Activated CD8-positive, alpha-beta T cell treated with anti-CD3 and anti-CD28 coated beads, Interleukin-2, amount 10 ng/mL, durations not matched to agents 7 days and 5 days (primary cell): ENCODE data around the gene NSMF. TPM values are rescaled to one million over a fixed set of nuclear protein-coding genes. Genes with fewer than 3 reads are reported as not detected.

Experiments used
- ATAC-seq: fragments of 150-1000 bp; cut with Tn5 transposase; one replicate; pipeline ENCODE4 v1.10.0; 2021; ENCODE audit warnings: moderate library complexity
- CTCF ChIA-PET: fragments of 350-600 bp; sonication (Branson Sonifier 250); formaldehyde crosslinking; loops from one replicate; lab custom pipeline; 2021; ENCODE audit warnings: antibody characterized with exemption; lab: Charles Lee
- POLR2A ChIA-PET: fragments of 350-600 bp; sonication (Branson Sonifier 250); formaldehyde crosslinking; loops from one replicate; lab custom pipeline; 2021; ENCODE audit warnings: antibody characterized with exemption; lab: Charles Lee
- DNase-seq: peaks from one replicate; pipeline ENCODE4 v3.0.0-alpha.2; 2020
- H3K27ac Mint-ChIP-seq: one replicate; pipeline ENCODE4 v1.8.0; 2021; ENCODE audit warnings: mild to moderate bottlenecking, mixed read lengths
- H3K27me3 Mint-ChIP-seq: one replicate; pipeline ENCODE4 v1.8.0; 2021; ENCODE audit warnings: low read depth, mixed read lengths
- H3K36me3 Mint-ChIP-seq: one replicate; pipeline ENCODE4 v1.8.0; 2021; ENCODE audit warnings: low read depth, mixed read lengths
- H3K4me1 Mint-ChIP-seq: one replicate; pipeline ENCODE4 v1.8.0; 2021; ENCODE audit warnings: low read depth, mixed read lengths
- H3K4me3 Mint-ChIP-seq: one replicate; pipeline ENCODE4 v1.8.0; 2021; ENCODE audit warnings: mild to moderate bottlenecking, mixed read lengths
- H3K9me3 Mint-ChIP-seq: one replicate; pipeline ENCODE4 v1.8.0; 2022; ENCODE audit warnings: mixed read lengths; ENCODE audit not compliant: insufficient read depth
- total RNA-seq, 2 experiments: library from RNA; stranded (reverse); gene quantifications; one replicate each; pipeline ENCODE4 v1.2.3, GENCODE V29; 2021

The NSMF gene
- total RNA-seq, 2 experiments from 2014 or later = 55.0 to 59.0 TPM

DNA sequence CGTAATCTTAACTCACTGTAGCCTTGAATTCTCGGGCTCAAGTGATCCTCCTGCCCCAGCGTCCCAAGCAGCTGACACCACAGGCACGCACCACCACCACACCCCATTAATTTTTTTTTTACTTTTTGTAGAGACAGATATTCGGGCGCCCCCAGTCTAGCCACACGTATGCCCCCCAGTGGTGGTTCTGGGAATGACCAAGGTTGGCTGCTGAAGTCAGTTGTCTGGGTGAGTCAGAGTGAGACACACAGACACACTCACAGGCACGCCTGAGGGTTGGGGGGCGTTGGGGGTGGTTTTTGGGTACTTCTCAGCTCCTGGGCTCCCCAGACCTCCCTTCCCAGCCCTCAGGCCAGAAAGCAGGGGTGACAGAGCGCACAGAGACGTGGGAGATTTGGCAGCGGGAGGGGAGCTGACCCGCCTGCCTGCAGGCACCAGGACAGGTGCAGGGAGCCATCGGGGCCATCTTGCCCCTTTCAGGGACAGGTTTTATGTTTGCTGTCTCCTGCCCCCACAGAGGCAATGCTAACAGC lies 13.8 kb downstream of the NSMF start:
- Mint-ChIP-seq H3K36me3 (peaks cover 20% of the 10 kb centered on the region), H3K27ac (no peak overlapping the region), H3K9me3 (no peaks in the 10 kb centered on the region), H3K4me1 (peaks cover 25% of the 10 kb centered on the region), H3K27me3 (peaks cover 15% of the 10 kb centered on the region), H3K4me3 (no peak overlapping the region)
- CTCF ChIA-PET = interaction anchor here (0.6 to 3.2 kb wide), 5 partner anchors 16 to 42 kb away, joined by 3 to 14 read pairs (median 4); partner anchors contain the start of genes EXD3 and NOXA1
- DNase-seq = peak; percentile 89
- POLR2A ChIA-PET = no interaction called here
- peak; percentile 86 for ATAC-seq

DNA sequence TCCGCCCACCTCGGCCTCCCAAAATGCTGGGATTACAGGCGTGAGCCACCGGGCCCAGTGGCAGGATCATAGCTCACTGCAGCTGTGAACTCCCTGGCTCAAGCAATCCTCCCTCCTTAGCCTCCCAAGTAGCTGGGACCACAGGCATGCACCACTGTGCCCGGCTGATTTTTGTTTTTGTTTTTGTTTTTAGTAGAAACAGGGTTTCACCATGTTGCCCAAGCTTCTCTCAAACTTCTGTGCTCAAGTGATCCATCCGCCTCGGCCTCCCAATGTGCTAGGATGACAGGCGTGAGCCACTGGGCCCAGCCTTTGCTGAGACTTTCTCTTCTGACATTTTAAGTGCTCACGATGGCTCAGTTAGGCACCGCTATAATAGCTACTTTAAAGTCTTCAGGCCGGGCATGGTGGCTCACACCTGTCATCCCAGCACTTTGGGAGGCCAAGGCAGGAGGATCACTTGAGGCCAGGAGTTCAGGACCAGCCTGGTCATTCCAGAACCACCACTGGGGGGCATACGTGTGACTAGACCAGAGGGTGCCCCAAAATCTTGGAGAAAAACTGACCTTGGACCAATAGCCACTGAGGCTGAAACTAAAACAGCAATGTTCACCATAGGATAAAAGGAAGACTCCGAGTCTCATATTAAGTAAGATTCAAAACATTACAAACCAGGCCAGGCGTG lies 14.9 kb downstream of the NSMF start:
- Mint-ChIP-seq H3K27ac (no peak overlapping the region), H3K4me3 (no peak overlapping the region), H3K27me3 (peaks cover 15% of the 10 kb centered on the region), H3K4me1 (peaks cover 18% of the 10 kb centered on the region), H3K9me3 (no peaks in the 10 kb centered on the region), H3K36me3 (peaks cover 12% of the 10 kb centered on the region)
- ChIA-PET POLR2A (interaction anchor here (0.7 kb wide), 1 partner anchor 21 kb away, joined by 3 read pairs; the partner anchor contains the start of genes EXD3 and NOXA1), CTCF (interaction anchor here (1.0 to 3.2 kb wide), 6 partner anchors 17 to 208 kb away, joined by 3 to 14 read pairs (median 5); partner anchors contain the start of genes EXD3 and NOXA1)
- DNase-seq (no peak), ATAC-seq (no peak)

DNA sequence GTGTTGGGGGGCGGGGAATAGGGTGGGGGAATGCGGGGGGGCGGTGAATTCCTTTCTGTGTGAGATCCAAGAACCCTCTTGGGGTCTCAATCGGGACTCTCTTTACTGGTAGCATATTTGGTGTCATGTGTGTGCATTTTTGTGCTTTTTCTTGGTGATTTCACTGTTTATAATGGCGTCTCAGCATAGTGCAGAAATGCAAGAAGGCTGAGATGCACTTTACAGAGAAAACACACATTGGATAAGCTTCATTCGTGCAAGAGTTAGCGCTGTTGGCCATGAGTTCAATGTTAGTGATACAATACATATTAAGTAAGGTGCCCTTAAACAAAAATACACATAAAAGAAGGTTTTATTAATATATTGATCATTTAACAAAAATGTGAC lies 17.2 kb downstream of the NSMF start:
- CTCF ChIA-PET = interaction anchor here (1.7 kb wide), 1 partner anchor 19 kb away, joined by 5 read pairs; the partner anchor contains the start of genes EXD3 and NOXA1
- POLR2A ChIA-PET = no interaction called here
- Mint-ChIP-seq H3K4me1 (peaks cover 10% of the 10 kb centered on the region), H3K36me3 (no peaks in the 10 kb centered on the region), H3K9me3 (no peaks in the 10 kb centered on the region), H3K27me3 (peaks cover 13% of the 10 kb centered on the region), H3K27ac (no peak overlapping the region), H3K4me3 (no peak overlapping the region)
- no peak for ATAC-seq
- DNase-seq = no peak

DNA sequence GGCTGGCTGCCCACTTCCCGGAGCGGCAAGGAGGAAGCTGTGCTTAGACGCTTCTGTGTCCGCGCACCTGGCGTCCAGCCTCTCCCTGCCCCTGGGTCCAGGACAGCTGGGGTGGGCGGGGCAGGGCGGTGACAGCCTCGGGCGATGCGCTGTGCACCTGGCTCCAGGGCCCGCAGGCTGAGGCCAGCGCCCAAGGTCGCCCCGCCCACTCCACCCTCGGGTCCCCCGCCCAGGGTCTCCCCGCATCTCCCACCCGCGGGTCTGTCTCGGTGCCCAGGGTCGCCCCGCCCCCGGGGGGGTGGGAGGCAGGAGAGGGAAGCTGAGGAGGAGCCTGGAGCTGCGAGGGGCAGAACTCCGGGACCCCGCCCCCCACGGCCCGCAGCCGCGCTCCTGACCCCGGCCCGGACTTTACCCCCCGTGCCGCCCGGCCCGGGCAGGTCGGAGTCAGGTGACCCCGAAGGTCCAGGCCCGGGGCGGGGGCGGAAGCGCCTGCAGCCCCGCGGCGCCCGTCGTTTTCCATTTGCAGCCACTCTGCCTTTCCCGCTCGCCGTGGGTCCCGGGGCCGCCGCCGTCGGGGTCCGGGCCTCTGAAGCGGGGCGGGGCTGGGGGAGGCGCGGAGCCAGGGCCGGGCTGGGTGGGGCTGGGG lies 17.7 kb downstream of the NSMF start, which contains the start of gene ENTPD8:
Gene ENTPD8, minus strand, starts transcription at position 69 of the 646 bp plus-strand sequence. CDS start 3,072 bp downstream, outside the sequence.
- H3K4me1 Mint-ChIP-seq = peaks cover 10% of the 10 kb centered on the region
- no peaks in the 10 kb centered on the region for H3K9me3 Mint-ChIP-seq
- H3K27me3 Mint-ChIP-seq = peaks cover 13% of the 10 kb centered on the region
- POLR2A ChIA-PET = no interaction called here
- ATAC-seq (no peak), DNase-seq (no peak)
- H3K27ac Mint-ChIP-seq = no peak within 1 kb of the TSS
- no peak within 1 kb of the TSS for H3K4me3 Mint-ChIP-seq
- CTCF ChIA-PET = interaction anchor here (1.7 kb wide), 1 partner anchor 18 kb away, joined by 5 read pairs; the partner anchor contains the start of genes EXD3 and NOXA1
- H3K36me3 Mint-ChIP-seq = no peaks in the 10 kb centered on the region

DNA sequence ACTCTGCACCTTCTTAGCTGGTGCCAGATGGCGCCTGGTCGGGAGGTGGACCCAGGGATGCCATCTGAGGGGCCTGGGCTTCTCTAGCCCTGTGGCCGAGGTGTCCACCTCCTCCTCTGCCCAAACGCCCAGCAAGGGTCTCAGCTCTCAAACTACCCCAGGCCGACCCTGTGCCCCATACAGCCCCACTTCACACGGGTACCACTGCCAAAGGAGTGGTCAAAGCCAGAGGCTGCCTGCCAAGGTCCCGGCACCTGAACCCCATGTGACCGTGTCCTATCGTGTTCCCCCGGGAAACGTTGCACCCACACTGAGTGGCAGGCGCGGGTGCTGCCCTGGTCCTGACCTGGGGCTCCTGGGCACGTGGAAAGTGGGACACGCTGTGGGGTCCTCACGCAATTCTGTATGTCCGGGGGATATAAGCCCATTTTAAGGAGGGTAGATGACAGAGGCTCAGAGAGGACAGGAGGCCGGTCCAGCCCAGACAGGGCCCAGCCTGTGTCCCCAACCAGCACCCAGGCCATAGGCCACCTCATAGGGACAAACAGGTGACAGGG lies 19.9 kb downstream of the NSMF start:
- H3K36me3 Mint-ChIP-seq = no peaks in the 10 kb centered on the region
- peaks cover 11% of the 10 kb centered on the region for H3K27me3 Mint-ChIP-seq
- ChIA-PET POLR2A (no interaction called here), CTCF (no interaction called here)
- no peaks in the 10 kb centered on the region for H3K9me3 Mint-ChIP-seq
- ATAC-seq = no peak
- peaks cover 7% of the 10 kb centered on the region for H3K4me1 Mint-ChIP-seq
- DNase-seq = no peak
- H3K4me3 Mint-ChIP-seq = no peak overlapping the region
- H3K27ac Mint-ChIP-seq = no peak overlapping the region

DNA sequence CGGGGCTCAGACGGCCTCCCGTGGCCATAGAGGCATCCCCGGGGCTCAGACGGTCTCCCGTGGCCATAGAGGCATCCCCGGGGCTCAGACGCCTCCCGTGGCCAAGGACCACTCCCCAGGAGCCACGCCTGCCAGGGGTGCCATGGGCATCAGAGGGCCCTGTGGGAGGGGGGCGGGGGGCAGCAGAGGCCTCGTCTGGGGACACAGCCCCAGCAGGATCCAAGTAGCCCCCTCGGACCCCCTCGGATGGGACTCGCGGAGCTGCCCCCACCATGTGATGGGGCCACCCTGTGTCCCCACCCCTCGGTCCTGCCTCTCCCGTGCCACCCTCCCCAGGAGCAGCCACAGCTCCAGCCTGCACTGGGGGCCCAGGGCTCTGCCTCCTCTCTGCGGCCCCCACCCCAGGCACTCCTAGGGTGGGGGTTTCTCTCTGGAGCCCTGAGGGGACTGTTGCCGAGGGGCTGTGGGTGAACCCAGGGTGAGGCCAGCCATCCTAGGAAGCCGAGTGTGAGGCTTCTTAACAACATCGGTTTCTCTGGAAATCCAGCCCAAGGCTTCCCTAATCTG lies 20.5 kb downstream of the NSMF start:
- H3K36me3 Mint-ChIP-seq = no peaks in the 10 kb centered on the region
- no peak overlapping the region for H3K4me3 Mint-ChIP-seq
- no peaks in the 10 kb centered on the region for H3K9me3 Mint-ChIP-seq
- no peak for ATAC-seq
- H3K4me1 Mint-ChIP-seq = peaks cover 9% of the 10 kb centered on the region
- peaks cover 11% of the 10 kb centered on the region for H3K27me3 Mint-ChIP-seq
- no peak overlapping the region for H3K27ac Mint-ChIP-seq
- DNase-seq = no peak
- CTCF ChIA-PET = no interaction called here
- POLR2A ChIA-PET = no interaction called here

DNA sequence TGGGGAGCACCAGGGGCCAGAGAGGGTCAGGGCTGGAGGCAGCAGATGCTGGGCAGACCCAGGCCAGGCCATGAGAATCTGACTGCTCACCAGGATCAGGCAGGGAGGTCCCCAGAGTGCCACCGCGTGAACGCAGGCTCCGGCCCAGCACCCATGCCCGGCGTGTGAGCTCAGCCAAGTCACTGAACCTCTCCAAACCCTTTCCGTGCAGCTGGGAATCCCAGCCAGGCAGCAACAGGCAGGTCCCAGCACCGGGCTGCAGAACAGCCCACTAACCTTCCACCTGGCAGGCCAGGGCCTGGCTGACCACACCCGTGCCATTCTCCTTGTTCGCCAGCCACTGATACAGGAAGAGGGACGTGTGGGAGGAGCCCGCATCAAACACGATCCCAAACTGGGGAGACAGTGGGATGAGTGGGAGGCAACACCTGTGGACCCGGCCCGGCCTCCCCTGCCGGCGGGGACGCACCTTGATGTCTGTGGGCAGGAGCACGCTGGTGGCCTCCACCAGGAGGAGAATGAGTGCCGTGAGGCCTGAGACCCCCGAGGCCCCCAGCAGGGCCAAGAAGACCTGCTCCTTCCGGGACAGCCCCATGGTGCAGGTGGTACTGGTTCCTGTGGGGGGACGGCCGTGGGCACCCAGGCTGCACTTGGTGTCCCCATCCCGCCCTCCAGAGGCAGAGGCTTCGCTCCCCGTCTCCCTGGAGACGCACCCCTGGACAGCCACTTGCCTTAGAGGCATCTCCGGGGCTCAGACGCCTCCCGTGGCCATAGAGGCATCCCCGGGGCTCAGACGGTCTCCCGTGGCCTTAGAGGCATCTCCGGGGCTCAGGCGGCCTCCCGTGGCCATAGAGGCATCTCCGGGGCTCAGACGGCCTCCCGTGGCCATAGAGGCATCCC lies 21.2 kb downstream of the NSMF start:
- ATAC-seq = no peak
- POLR2A ChIA-PET = no interaction called here

DNA sequence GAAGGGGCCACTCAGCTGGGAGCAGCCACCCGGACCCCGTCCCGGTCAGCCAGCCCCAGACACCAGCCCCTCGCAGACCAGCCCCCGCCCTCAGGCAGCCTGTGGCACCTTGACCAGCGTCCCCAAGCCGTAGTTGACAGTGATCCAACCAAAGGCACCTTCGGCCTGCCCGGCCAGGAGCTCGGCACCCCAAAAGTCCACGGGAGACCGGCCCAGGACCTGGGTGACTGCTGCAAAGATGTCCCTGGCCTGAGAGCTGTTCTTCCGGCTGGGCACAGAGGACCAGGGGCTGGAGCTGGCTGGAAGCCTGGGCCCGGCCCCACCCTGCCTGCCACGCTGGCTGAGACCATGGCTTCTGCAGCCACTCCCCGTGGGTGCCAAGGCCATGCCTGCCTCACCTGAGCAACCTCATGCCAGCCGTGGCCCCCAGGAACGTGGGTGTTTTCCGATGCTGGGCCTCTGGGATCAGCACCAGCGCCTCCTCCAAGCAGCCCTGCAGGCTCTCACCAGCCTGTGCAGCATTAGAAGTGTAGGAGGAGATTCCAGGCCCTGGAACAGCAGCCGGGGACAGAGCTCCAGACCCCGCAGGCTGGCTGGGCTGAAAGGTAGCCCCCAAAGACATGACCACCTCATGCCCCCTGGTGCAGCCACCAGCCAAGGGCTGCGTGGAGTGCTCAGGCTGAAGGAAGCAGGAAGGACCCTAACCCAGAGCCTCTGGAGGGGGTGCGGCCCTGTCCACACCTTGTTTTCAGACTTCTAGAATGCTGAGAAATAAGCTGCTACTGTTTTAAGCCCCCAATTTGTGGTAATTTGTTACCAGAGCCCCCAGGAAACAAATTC lies 22.2 kb downstream of the NSMF start:
- H3K36me3 Mint-ChIP-seq = no peaks in the 10 kb centered on the region
- peaks cover 8% of the 10 kb centered on the region for H3K4me1 Mint-ChIP-seq
- H3K27me3 Mint-ChIP-seq = peaks cover 2% of the 10 kb centered on the region
- DNase-seq = no peak
- ATAC-seq = no peak
- ChIA-PET CTCF (interaction anchor here (1.1 kb wide), 1 partner anchor 14 kb away, joined by 6 read pairs; the partner anchor contains the start of genes EXD3 and NOXA1), POLR2A (no interaction called here)
- no peak overlapping the region for H3K4me3 Mint-ChIP-seq
- H3K9me3 Mint-ChIP-seq = no peaks in the 10 kb centered on the region
- H3K27ac Mint-ChIP-seq = no peak overlapping the region

More for the DNA sequence above, 21.2 kb downstream of the NSMF start:
- H3K36me3 Mint-ChIP-seq = no peaks in the 10 kb centered on the region
- H3K9me3 Mint-ChIP-seq = no peaks in the 10 kb centered on the region
- CTCF ChIA-PET = interaction anchor here (1.1 kb wide), 1 partner anchor 15 kb away, joined by 6 read pairs; the partner anchor contains the start of genes EXD3 and NOXA1
- peaks cover 8% of the 10 kb centered on the region for H3K27me3 Mint-ChIP-seq
- peaks cover 9% of the 10 kb centered on the region for H3K4me1 Mint-ChIP-seq
- no peak overlapping the region for H3K27ac Mint-ChIP-seq
- no peak for DNase-seq
- H3K4me3 Mint-ChIP-seq = no peak overlapping the region

DNA sequence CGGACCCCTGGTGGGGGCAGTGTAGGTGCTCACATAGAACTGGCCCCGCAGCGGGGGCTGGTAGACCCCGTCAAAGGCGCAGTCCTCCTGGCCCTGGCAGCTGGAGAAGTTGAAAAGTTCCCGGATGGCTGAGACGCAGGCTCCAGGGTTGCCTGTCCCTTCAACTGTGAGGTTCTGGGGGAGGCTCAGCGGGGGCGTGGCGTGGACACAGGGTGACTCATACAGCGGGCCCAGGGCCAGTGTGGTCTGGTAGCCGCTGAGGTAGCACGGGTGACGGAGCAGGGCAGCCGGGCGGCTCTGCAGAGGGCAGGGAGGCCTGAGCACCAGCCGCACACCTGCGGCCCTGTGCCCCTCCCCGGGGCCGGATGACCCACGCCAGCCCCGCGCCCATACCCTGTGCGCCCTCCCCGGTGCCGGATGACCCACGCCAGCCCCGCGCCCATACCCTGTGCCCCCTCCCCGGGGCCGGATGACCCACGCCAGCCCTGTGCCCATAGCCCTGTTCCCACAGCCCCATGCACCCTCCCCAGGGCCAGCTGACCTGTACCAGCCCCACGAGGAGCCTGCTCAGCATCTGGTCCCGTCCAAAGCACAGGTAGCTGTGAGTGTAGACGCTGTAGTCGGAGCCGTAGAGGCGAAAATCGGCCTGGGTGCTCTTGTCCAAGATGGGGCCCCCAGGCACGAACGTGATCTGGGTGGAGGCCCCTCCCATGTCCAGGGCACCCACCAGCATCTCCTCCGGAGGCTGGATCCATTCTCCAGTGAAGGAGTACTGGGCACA lies 23.0 kb downstream of the NSMF start:
- ChIA-PET POLR2A (no interaction called here), CTCF (no interaction called here)
- Mint-ChIP-seq H3K27ac (no peak overlapping the region), H3K36me3 (no peaks in the 10 kb centered on the region), H3K4me1 (peaks cover 7% of the 10 kb centered on the region), H3K4me3 (no peak overlapping the region), H3K27me3 (no peaks in the 10 kb centered on the region), H3K9me3 (no peaks in the 10 kb centered on the region)
- DNase-seq (no peak), ATAC-seq (no peak)
